CD4-positive, alpha-beta T cell treated with Interleukin-10 for 1 hour (primary cell): ENCODE data around the gene TGFB2.

Source experiments
- DNase-seq: peaks from one replicate; pipeline ENCODE4 v3.0.0-alpha.2; 2020

TGFB2 gene

GRCh38 chr1:218336328-218336727 lies 8.8 kb upstream of the TGFB2 start:
- DNase-seq = no peak

GRCh38 chr1:218339267-218339831 lies 5.8 kb upstream of the TGFB2 start:
- DNase-seq = peak; percentile 22

- no peak for DNase-seq
These were observed 3.8 kb upstream of the TGFB2 start for GRCh38 chr1:218341325-218341724.

GRCh38 chr1:218342091-218342490 lies 3.0 kb upstream of the TGFB2 start:
- no peak for DNase-seq

GRCh38 chr1:218345673-218346390 lies 696 bp downstream of the TGFB2 start:
- DNase-seq = peak; percentile 28

- DNase-seq = no peak
These were observed 1.5 kb downstream of the TGFB2 start for GRCh38 chr1:218346391-218347204.

GRCh38 chr1:218347336-218347722 lies 2.2 kb downstream of the TGFB2 start:
- DNase-seq = no peak

GRCh38 chr1:218347723-218348627 lies 2.8 kb downstream of the TGFB2 start:
- DNase-seq = no peak

GRCh38 chr1:218348628-218349071 lies 3.5 kb downstream of the TGFB2 start:
- DNase-seq = no peak

- no peak for DNase-seq
These were observed 4.4 kb downstream of the TGFB2 start for GRCh38 chr1:218349348-218350034.

- DNase-seq = no peak
These were observed 4.9 kb downstream of the TGFB2 start for GRCh38 chr1:218350035-218350525.

- DNase-seq = no peak
These were observed 5.7 kb downstream of the TGFB2 start for GRCh38 chr1:218350801-218351266.

- peak; percentile 31 for DNase-seq
These were observed 6.4 kb downstream of the TGFB2 start for GRCh38 chr1:218351391-218352074.

GRCh38 chr1:218352075-218352438 lies 6.9 kb downstream of the TGFB2 start:
- DNase-seq = no peak

- no peak for DNase-seq
These were observed 8.5 kb downstream of the TGFB2 start for GRCh38 chr1:218353656-218354055.

- DNase-seq = no peak
These were observed 10.1 kb downstream of the TGFB2 start for GRCh38 chr1:218355278-218355677.

GRCh38 chr1:218357211-218357892 lies 12.2 kb downstream of the TGFB2 start:
- no peak for DNase-seq

GRCh38 chr1:218357893-218358232 lies 12.7 kb downstream of the TGFB2 start:
- DNase-seq = no peak

- DNase-seq = no peak
These were observed 16.3 kb downstream of the TGFB2 start for GRCh38 chr1:218361298-218362065.
